MM.1S (cell line): ENCODE results near the gene ZNF304.

Source experiments
- DNase-seq: peaks from one replicate; pipeline ENCODE4 v3.0.0-alpha.2; 2015
- H2AFZ ChIP-seq: fragments of 300-600 bp; sonication (generic); 2 replicates; pipeline ENCODE4 v1.6.0; 2016; ENCODE audit warnings: antibody characterized with exemption, low read length
- H3F3A ChIP-seq: fragments of 300-600 bp; sonication (generic); 2 replicates; pipeline ENCODE4 v1.6.1; 2016; ENCODE audit warnings: mild to moderate bottlenecking, antibody characterized with exemption, low read length, moderate library complexity, mixed read lengths; ENCODE audit not compliant: insufficient read depth
- H3K27ac ChIP-seq: fragments of 300-600 bp; sonication (generic); 2 replicates; pipeline ENCODE4 v1.5.1; 2016; ENCODE audit warnings: mild to moderate bottlenecking, low read length
- H3K27me3 ChIP-seq: fragments of 300-600 bp; sonication (generic); replicated peaks from 2 replicates; pipeline ENCODE4 v1.6.0; 2016; ENCODE audit warnings: low read length; ENCODE audit not compliant: insufficient read depth
- H3K36me3 ChIP-seq: fragments of 300-600 bp; sonication (generic); replicated peaks from 2 replicates; pipeline ENCODE4 v1.6.1; 2016; ENCODE audit warnings: mild to moderate bottlenecking, low read length, mixed read lengths; ENCODE audit not compliant: insufficient read depth
- H3K4me1 ChIP-seq: fragments of 300-600 bp; sonication (generic); 2 replicates; pipeline ENCODE4 v1.6.1; 2016; ENCODE audit warnings: low read length, mixed read lengths
- H3K4me2 ChIP-seq: fragments of 300-600 bp; sonication (generic); 2 replicates; pipeline ENCODE4 v1.6.0; 2016; ENCODE audit warnings: low read depth, low read length
- H3K4me3 ChIP-seq: fragments of 300-600 bp; sonication (generic); 2 replicates; pipeline ENCODE4 v1.5.1; 2016; ENCODE audit warnings: low read length, mixed read lengths
- H3K79me2 ChIP-seq: fragments of 300-600 bp; sonication (generic); 2 replicates; pipeline ENCODE4 v1.6.1; 2016; ENCODE audit warnings: mixed run types, low read length, mixed read lengths
- H3K9ac ChIP-seq: fragments of 300-600 bp; sonication (generic); 2 replicates; pipeline ENCODE4 v1.6.1; 2016; ENCODE audit warnings: low read length, mixed read lengths
- H3K9me2 ChIP-seq: fragments of 300-600 bp; sonication (generic); replicated peaks from 2 replicates; pipeline ENCODE4 v1.6.1; 2016; ENCODE audit warnings: mild to moderate bottlenecking, low read length, mixed read lengths; ENCODE audit not compliant: insufficient read depth
- H3K9me3 ChIP-seq: fragments of 300-600 bp; sonication (generic); replicated peaks from 2 replicates; pipeline ENCODE4 v1.6.1; 2016; ENCODE audit warnings: mild to moderate bottlenecking, low read length, mixed read lengths; ENCODE audit not compliant: insufficient read depth
- H4K20me1 ChIP-seq: fragments of 300-600 bp; sonication (generic); 2 replicates; pipeline ENCODE4 v1.6.1; 2016; ENCODE audit warnings: mild to moderate bottlenecking, low read length, moderate library complexity, mixed read lengths; ENCODE audit not compliant: insufficient read depth
- CTCF ChIP-seq: fragments of 300-600 bp; sonication (generic); IDR thresholded peaks from 2 replicates; pipeline ENCODE4 v1.5.1; 2016; ENCODE audit warnings: antibody characterized with exemption, low read length, mixed read lengths
- EZH2 ChIP-seq: fragments of 300-600 bp; sonication (generic); optimal IDR thresholded peaks from 2 replicates; pipeline ENCODE3; 2017; ENCODE audit warnings: low read depth, mild to moderate bottlenecking, antibody characterized with exemption, low read length, mixed read lengths
- EZH2phosphoT487 ChIP-seq: fragments of 300-600 bp; sonication (generic); IDR thresholded peaks from 2 replicates; pipeline ENCODE4 v1.6.1; 2018; ENCODE audit warnings: antibody characterized with exemption, low read length

Gene ZNF304

GRCh38 chr19:57305056-57305455 lies 46.0 kb upstream of the ZNF304 start:
- Histone ChIP-seq H3K4me1 (peaks cover 9% of the 10 kb centered on the region), H3K9me2 (no peaks in the 10 kb centered on the region), H3K79me2 (peaks cover 36% of the 10 kb centered on the region), H3K27me3 (no peaks in the 10 kb centered on the region), H3K9me3 (no peaks in the 10 kb centered on the region), H3K36me3 (peaks cover 11% of the 10 kb centered on the region; the same call in 1 of the 2 replicates), H3K9ac (no peak overlapping the region), H3F3A (peaks cover 10% of the 10 kb centered on the region), H3K4me2 (no peak overlapping the region), H3K4me3 (no peak overlapping the region), H3K27ac (no peak overlapping the region), H2AFZ (no peak overlapping the region), H4K20me1 (peaks cover 5% of the 10 kb centered on the region; the same call in 1 of the 2 replicates)
- DNase-seq = no peak
- TF ChIP-seq EZH2 = no peak
- TF ChIP-seq EZH2phosphoT487 = no peak
- no peak for TF ChIP-seq CTCF

GRCh38 chr19:57308514-57308913 lies 42.6 kb upstream of the ZNF304 start:
- H3K9ac ChIP-seq = no peak overlapping the region
- no peaks in the 10 kb centered on the region for H4K20me1 ChIP-seq
- H3K4me1 ChIP-seq = no peaks in the 10 kb centered on the region
- peaks cover 2% of the 10 kb centered on the region for H3K79me2 ChIP-seq
- no peak overlapping the region for H3K4me2 ChIP-seq
- H3K4me3 ChIP-seq = no peak overlapping the region
- no peaks in the 10 kb centered on the region for H3K9me2 ChIP-seq
- H3K27ac ChIP-seq = no peak overlapping the region
- DNase-seq = no peak
- TF ChIP-seq EZH2phosphoT487 = no peak
- TF ChIP-seq CTCF = no peak
- TF ChIP-seq EZH2 = no peak
- H2AFZ ChIP-seq = no peak overlapping the region
- no peaks in the 10 kb centered on the region for H3K27me3 ChIP-seq
- no peaks in the 10 kb centered on the region for H3K36me3 ChIP-seq
- no peaks in the 10 kb centered on the region for H3K9me3 ChIP-seq
- H3F3A ChIP-seq = peaks cover 2% of the 10 kb centered on the region; the same call in 1 of the 2 replicates

- no peaks in the 10 kb centered on the region for H3K27me3 ChIP-seq
- no peaks in the 10 kb centered on the region for H3K9me3 ChIP-seq
- TF ChIP-seq CTCF (no peak), EZH2 (no peak), EZH2phosphoT487 (no peak)
- no peak overlapping the region for H2AFZ ChIP-seq
- no peak overlapping the region for H3K9ac ChIP-seq
- no peaks in the 10 kb centered on the region for H3K9me2 ChIP-seq
- H3F3A ChIP-seq = no peaks in the 10 kb centered on the region
- H4K20me1 ChIP-seq = no peaks in the 10 kb centered on the region
- no peak overlapping the region for H3K4me3 ChIP-seq
- H3K36me3 ChIP-seq = no peaks in the 10 kb centered on the region
- no peaks in the 10 kb centered on the region for H3K4me1 ChIP-seq
- no peaks in the 10 kb centered on the region; the same call in 1 of the 2 replicates for H3K79me2 ChIP-seq
- H3K27ac ChIP-seq = no peak overlapping the region
- no peak overlapping the region for H3K4me2 ChIP-seq
- DNase-seq = no peak
Observed at GRCh38 chr19:57310792-57311191, 40.3 kb upstream of the ZNF304 start.

GRCh38 chr19:57314146-57314545 lies 36.9 kb upstream of the ZNF304 start:
- no peaks in the 10 kb centered on the region for H3K9me2 ChIP-seq

More at GRCh38 chr19:57314146-57314545, 36.9 kb upstream of the ZNF304 start:
- DNase-seq = no peak
- H3K27ac ChIP-seq = no peak overlapping the region
- H3K4me3 ChIP-seq = no peak overlapping the region
- no peak overlapping the region for H3K4me2 ChIP-seq
- no peak overlapping the region for H3K9ac ChIP-seq
- H2AFZ ChIP-seq = no peak overlapping the region
- H3K4me1 ChIP-seq = no peaks in the 10 kb centered on the region
- H3K9me3 ChIP-seq = no peaks in the 10 kb centered on the region
- TF ChIP-seq EZH2phosphoT487 = no peak
- no peak for TF ChIP-seq EZH2
- TF ChIP-seq CTCF = no peak
- H3K36me3 ChIP-seq = no peaks in the 10 kb centered on the region
- no peaks in the 10 kb centered on the region for H4K20me1 ChIP-seq
- H3K27me3 ChIP-seq = no peaks in the 10 kb centered on the region
- no peaks in the 10 kb centered on the region for H3F3A ChIP-seq
- H3K79me2 ChIP-seq = no peaks in the 10 kb centered on the region
